Measurements from ENCODE around the gene HGFAC. TPM values are rescaled to one million over a fixed set of nuclear protein-coding genes. Genes with fewer than 3 reads are reported as not detected.

The HGFAC gene
- total RNA-seq, 1 donor from 2014 or later: 1.0 TPM

DNA sequence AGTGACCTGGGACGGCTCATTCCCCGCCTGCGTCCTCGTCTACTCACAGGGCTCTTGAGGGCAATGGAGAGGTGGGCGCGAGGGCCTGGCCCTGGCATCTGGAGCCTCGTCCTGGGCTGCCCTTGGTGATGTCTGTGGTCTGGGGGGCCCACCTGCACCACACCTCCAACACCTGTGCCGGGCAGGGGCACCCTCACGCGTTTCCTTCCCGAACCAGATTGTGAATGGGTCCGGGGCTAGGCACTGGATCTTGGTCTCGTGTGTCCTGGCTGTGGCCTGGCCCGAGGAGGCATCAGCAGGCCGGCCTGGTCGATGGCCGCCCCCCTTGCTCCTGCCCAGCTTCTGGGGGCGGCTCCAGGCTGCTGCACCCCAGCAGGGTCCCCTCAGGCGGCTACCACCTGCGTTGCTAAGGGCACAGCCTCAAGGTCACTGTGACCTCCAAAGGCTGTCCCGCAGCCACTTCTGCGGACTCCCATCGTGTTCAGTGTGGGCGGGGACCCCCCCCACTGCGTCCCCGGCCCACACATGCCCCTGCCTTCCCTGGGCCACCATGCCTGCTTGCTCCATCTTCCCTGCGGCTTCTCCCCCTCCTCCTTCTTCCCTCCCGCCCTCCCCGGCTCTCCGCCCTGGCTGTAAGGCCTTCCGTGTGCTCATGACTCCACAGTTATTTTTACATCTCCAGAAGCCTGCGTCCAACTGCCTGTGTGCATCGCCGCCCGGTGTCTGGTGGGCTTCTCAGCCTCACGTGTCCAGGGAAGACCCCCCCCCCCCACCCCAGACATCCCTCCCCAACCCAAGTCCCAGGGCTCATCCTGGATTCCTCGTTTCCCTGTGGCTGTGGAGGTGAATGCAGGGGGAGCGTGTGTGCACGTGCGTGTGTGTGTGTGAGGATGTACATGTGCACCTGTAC, 25.2 kb downstream of the HGFAC start:
- H3K27me3 ChIP-seq (ENCODE audit: low read depth): peaks cover 34% of the 10 kb centered on the region
- H3K27ac ChIP-seq: no peak overlapping the region
- peak; percentile 41 for DNase-seq

DNA sequence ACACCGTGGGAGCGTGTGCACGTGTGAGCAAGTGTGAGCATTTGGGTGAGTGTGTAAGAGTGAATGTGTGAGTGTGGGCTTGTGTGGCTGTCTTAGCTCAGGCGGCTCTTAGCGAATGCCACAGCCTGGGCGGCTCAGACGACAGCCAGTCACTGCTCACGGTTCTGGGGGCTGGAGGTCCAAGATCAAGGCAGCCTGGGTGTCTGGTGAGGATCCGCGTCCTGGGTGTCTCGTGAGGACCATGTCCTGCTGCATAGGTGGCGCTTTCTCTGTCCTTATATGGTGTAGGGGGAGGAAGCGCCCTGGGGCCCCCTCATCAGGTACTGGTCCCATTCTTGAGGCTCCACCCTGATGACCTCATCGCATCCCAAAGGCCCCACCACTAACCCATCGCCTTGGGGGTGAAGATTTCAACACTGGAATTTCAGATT, 25.8 kb downstream of the HGFAC start:
- Histone ChIP-seq H3K4me1 (peaks cover 13% of the 10 kb centered on the region), H3K36me3 (no peaks in the 10 kb centered on the region), H3K4me3 (no peak overlapping the region), H3K27ac (no peak overlapping the region), H3K27me3 (ENCODE audit: low read depth) (peaks cover 31% of the 10 kb centered on the region), H3K9me3 (no peaks in the 10 kb centered on the region)
- no peak for ATAC-seq
- DNase-seq: no peak
- TF ChIP-seq, protein P1, sequence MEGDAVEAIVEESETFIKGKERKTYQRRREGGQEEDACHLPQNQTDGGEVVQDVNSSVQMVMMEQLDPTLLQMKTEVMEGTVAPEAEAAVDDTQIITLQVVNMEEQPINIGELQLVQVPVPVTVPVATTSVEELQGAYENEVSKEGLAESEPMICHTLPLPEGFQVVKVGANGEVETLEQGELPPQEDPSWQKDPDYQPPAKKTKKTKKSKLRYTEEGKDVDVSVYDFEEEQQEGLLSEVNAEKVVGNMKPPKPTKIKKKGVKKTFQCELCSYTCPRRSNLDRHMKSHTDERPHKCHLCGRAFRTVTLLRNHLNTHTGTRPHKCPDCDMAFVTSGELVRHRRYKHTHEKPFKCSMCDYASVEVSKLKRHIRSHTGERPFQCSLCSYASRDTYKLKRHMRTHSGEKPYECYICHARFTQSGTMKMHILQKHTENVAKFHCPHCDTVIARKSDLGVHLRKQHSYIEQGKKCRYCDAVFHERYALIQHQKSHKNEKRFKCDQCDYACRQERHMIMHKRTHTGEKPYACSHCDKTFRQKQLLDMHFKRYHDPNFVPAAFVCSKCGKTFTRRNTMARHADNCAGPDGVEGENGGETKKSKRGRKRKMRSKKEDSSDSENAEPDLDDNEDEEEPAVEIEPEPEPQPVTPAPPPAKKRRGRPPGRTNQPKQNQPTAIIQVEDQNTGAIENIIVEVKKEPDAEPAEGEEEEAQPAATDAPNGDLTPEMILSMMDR (IDR thresholded peaks at IDR 0.05): no peak
- intact Hi-C loops (cut with DNase I): no loop called here

More for the DNA sequence above, 25.2 kb downstream of the HGFAC start:
- Histone ChIP-seq H3K4me3 (no peak overlapping the region), H3K4me1 (peaks cover 14% of the 10 kb centered on the region), H3K36me3 (no peaks in the 10 kb centered on the region), H3K9me3 (no peaks in the 10 kb centered on the region)
- ATAC-seq: no peak
- TF ChIP-seq, protein P1 (IDR thresholded peaks at IDR 0.05): no peak
- intact Hi-C loops (cut with DNase I): no loop called here

DNA sequence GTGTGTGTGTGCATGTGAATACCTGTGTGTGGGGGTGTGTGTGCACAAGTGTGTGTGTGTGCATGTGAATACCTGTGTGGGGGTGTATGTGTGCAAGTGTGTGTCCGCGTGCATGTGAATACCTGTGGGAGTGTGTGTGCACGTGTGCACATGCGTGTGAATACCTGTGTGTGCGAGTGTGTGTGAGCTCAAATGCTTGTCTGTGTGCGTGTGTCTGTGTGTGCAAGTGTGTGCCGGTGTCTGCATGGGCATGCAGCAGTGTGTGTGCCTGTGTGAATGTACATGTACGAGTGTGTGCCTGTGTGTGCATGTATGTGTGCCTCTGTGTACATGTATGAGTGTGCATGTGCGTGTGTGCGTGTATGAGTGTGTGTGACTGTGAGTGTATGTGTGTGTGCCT, 26.4 kb downstream of the HGFAC start:
- ATAC-seq (no peak), DNase-seq (no peak)
- H3K4me3 ChIP-seq: no peak overlapping the region
- peaks cover 33% of the 10 kb centered on the region for H3K27me3 ChIP-seq (ENCODE audit: low read depth)
- H3K27ac ChIP-seq: no peak overlapping the region
- intact Hi-C loops (cut with DNase I): no loop called here
- peaks cover 10% of the 10 kb centered on the region for H3K4me1 ChIP-seq
- H3K36me3 ChIP-seq: no peaks in the 10 kb centered on the region
- no peaks in the 10 kb centered on the region for H3K9me3 ChIP-seq
- TF ChIP-seq, protein P1 (IDR thresholded peaks at IDR 0.05): no peak

DNA sequence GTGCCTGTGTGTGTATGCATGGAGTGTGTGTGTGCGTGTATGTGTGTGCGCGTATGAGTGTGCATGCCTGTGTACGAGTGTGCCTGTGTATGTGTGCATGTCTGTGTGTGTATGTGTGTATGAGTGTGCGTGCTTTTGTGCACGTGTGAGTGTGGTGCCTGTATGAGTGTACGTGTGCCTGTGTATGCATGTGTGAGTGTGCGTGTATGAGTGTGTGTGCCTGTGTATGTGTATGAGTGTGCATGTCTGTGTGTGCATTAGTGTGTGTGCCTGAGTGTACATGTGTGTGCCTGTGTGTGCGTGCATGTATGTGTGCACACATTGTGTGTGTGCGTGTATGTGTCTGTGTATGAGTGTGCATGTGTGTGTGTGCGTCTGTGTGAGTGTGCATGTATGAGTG, 27.0 kb downstream of the HGFAC start:
- no peak for DNase-seq
- Histone ChIP-seq H3K27me3 (ENCODE audit: low read depth) (peaks cover 29% of the 10 kb centered on the region), H3K9me3 (no peaks in the 10 kb centered on the region), H3K36me3 (no peaks in the 10 kb centered on the region), H3K27ac (no peak overlapping the region), H3K4me1 (peaks cover 5% of the 10 kb centered on the region), H3K4me3 (no peak overlapping the region)
- TF ChIP-seq, protein P1 (IDR thresholded peaks at IDR 0.05): no peak
- intact Hi-C loops (cut with DNase I): no loop called here
- ATAC-seq: no peak

DNA sequence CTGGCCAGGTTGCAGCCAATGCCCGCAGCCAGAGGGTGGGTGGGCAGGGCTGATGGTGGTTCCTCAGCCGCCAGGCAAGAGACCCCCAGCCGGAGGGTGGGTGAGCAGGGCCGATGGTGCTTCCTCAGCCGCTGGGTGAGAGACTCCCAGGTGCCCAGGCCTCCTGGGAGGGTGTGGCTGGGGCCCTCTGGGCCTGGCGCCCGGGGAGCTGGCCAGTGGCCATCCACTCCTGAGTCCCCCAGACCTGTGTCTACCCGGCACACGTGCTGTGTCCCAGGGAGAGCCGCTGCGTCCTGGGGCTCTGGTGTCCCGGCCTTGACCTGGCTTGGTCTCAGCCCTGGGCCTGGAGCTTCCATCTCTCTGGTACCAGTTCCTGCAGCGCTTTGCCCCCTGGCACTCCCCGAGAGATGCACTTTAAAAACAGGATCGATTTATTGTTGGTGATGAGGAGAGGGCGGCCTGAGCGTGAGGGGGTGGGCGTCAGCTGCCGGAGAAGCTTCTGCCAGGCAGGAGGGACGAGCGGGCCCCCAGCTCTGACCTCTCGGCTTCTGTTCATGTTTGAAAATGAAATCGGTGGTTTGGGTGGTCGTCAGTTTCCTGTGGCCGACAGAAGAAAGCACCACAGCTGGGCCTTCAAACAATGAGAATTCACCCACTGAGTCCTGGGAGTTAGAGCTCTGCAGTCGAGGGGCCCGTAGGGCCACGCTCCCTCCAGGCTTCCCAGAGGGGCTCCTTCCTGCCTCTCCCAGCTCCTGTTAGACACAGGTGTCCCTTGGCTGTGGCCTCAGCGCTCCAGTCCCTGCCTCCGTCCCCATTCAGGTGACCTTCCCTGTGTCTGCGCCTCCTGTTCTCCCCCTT, 27.8 kb downstream of the HGFAC start:
- no peak overlapping the region for H3K27ac ChIP-seq
- H3K4me1 ChIP-seq: peaks cover 5% of the 10 kb centered on the region
- no peak overlapping the region for H3K4me3 ChIP-seq
- ATAC-seq (no peak), DNase-seq (no peak)
- H3K36me3 ChIP-seq: no peaks in the 10 kb centered on the region
- H3K27me3 ChIP-seq (ENCODE audit: low read depth): peaks cover 21% of the 10 kb centered on the region
- TF ChIP-seq, protein P1 (IDR thresholded peaks at IDR 0.05): no peak
- no peaks in the 10 kb centered on the region for H3K9me3 ChIP-seq
- intact Hi-C loops (cut with DNase I): no loop called here
